ENCODE data around the gene VPS50. TPM values are rescaled to one million over a fixed set of nuclear protein-coding genes. Genes with fewer than 3 reads are reported as not detected.

Gene VPS50
- total RNA-seq, 4 donors from 2014 or later = 17.4 to 26.6 (median 23.7) TPM

GRCh38 chr7:93194386-93194785 lies 37.8 kb upstream of the VPS50 start:
- Histone ChIP-seq H3K4me1 (no peaks in the 10 kb centered on the region), H3K9me3 (no peaks in the 10 kb centered on the region), H3K27me3 (no peaks in the 10 kb centered on the region), H3K4me3 (no peak overlapping the region), H3K27ac (no peak overlapping the region), H3K36me3 (no peaks in the 10 kb centered on the region)
- WGBS, 2 donors (ENCODE audit: low coverage in 1 of 2) = 38 to 45% methylated on average over 3 of the region's 3 CpGs
- no peak for ATAC-seq
- TF ChIP-seq EP300 (IDR thresholded peaks at IDR 0.05) (no peak), POLR2AphosphoS5 (IDR thresholded peaks at IDR 0.05) (no peak), CTCF (IDR thresholded peaks at IDR 0.05) (no peak), POLR2A (IDR thresholded peaks at IDR 0.05) (no peak)

GRCh38 chr7:93196336-93196735 lies 35.8 kb upstream of the VPS50 start:
- TF ChIP-seq POLR2A (IDR thresholded peaks at IDR 0.05) = no peak
- no peak for TF ChIP-seq EP300 (IDR thresholded peaks at IDR 0.05)
- TF ChIP-seq CTCF (IDR thresholded peaks at IDR 0.05) = no peak
- no peak for TF ChIP-seq POLR2AphosphoS5 (IDR thresholded peaks at IDR 0.05)
- ATAC-seq = no peak
- H3K4me1 ChIP-seq = no peaks in the 10 kb centered on the region
- no peaks in the 10 kb centered on the region for H3K27me3 ChIP-seq
- H3K36me3 ChIP-seq = no peaks in the 10 kb centered on the region
- 81 to 100% methylated on average over 2 of the region's 2 CpGs for WGBS, 2 donors (ENCODE audit: low coverage in 1 of 2)
- H3K9me3 ChIP-seq = no peaks in the 10 kb centered on the region
- no peak overlapping the region for H3K4me3 ChIP-seq
- H3K27ac ChIP-seq = no peak overlapping the region

- Histone ChIP-seq H3K36me3 (no peaks in the 10 kb centered on the region), H3K4me3 (no peak overlapping the region), H3K27me3 (no peaks in the 10 kb centered on the region), H3K9me3 (no peaks in the 10 kb centered on the region), H3K4me1 (no peaks in the 10 kb centered on the region), H3K27ac (no peak overlapping the region)
- no peak for TF ChIP-seq EP300 (IDR thresholded peaks at IDR 0.05)
- no peak for TF ChIP-seq CTCF (IDR thresholded peaks at IDR 0.05)
- TF ChIP-seq POLR2AphosphoS5 (IDR thresholded peaks at IDR 0.05) = no peak
- TF ChIP-seq POLR2A (IDR thresholded peaks at IDR 0.05) = no peak
- ATAC-seq = no peak
Observed at GRCh38 chr7:93198472-93198871, 33.7 kb upstream of the VPS50 start.

GRCh38 chr7:93202594-93203250 lies 29.4 kb upstream of the VPS50 start:
- ATAC-seq = peak; percentile 22
- Histone ChIP-seq H3K4me1 (no peaks in the 10 kb centered on the region), H3K4me3 (no peak overlapping the region), H3K27me3 (no peaks in the 10 kb centered on the region), H3K9me3 (no peaks in the 10 kb centered on the region), H3K27ac (no peak overlapping the region), H3K36me3 (no peaks in the 10 kb centered on the region)
- 34 to 62% methylated on average over 4 to 5 of the region's 5 CpGs for WGBS, 2 donors (ENCODE audit: low coverage in 1 of 2)
- TF ChIP-seq EP300 (IDR thresholded peaks at IDR 0.05) (no peak), POLR2AphosphoS5 (IDR thresholded peaks at IDR 0.05) (no peak), CTCF (IDR thresholded peaks at IDR 0.05) (no peak), POLR2A (IDR thresholded peaks at IDR 0.05) (no peak)

GRCh38 chr7:93203496-93203895 lies 28.7 kb upstream of the VPS50 start:
- WGBS, 2 donors (ENCODE audit: low coverage in 1 of 2) = 63 to 77% methylated on average over 2 to 3 of the region's 3 CpGs
- no peaks in the 10 kb centered on the region for H3K27me3 ChIP-seq
- no peaks in the 10 kb centered on the region for H3K4me1 ChIP-seq
- TF ChIP-seq POLR2AphosphoS5 (IDR thresholded peaks at IDR 0.05) (no peak), POLR2A (IDR thresholded peaks at IDR 0.05) (no peak), EP300 (IDR thresholded peaks at IDR 0.05) (no peak), CTCF (IDR thresholded peaks at IDR 0.05) (no peak)
- ATAC-seq = no peak
- no peaks in the 10 kb centered on the region for H3K9me3 ChIP-seq
- H3K4me3 ChIP-seq = no peak overlapping the region
- H3K27ac ChIP-seq = no peak overlapping the region
- no peaks in the 10 kb centered on the region for H3K36me3 ChIP-seq
